Measurements from ENCODE around the gene VPS37C. TPM values are rescaled to one million over a fixed set of nuclear protein-coding genes. Genes with fewer than 3 reads are reported as not detected.
A peak's percentile ranks its signal among the peaks of the same experiment; 100 is the strongest.
"Not testable (repeated sequence)": the region's sequence is repeated elsewhere in the genome, so short reads cannot be mapped to it uniquely, and the experiment has no call there.

Gene VPS37C
- polyA plus RNA-seq, 6 donors from 2014 or later = 1.0 to 4.6 (median 2.4) TPM

DNA sequence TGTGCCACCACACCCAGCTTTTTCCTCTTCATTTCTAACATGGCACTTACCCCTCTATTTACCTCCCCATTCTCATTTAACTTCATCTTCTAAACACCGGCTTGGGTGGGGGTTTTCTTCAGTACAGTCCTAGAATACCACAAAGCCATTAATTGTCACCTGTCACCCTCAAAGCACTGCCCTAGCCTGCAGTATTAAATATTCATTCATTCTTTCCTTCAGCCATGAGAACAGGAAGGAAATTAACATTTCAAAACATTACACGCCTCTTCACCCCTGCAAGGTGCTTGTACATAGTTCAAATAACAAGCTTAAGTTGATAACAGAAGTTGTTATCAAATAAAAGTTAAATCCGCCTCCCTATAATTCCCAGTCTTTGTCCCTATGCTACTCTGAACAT is 10.7 kb upstream of the VPS37C start:
- peak overlapping the region in 5 of 6 donors; percentile 48 to 92 (median 89) for H3K27ac Mint-ChIP-seq
- H3K9me3 Mint-ChIP-seq = peaks cover 0 to 6% (median 0%) of the 10 kb centered on the region in 7 donors
- H3K4me3 Mint-ChIP-seq = peak overlapping the region in 7 of 8 donors; percentile 24 to 86 (median 66)
- H3K27me3 Mint-ChIP-seq = peaks cover 0 to 13% (median 0%) of the 10 kb centered on the region in 3 donors
- peaks cover 30 to 45% (median 33%) of the 10 kb centered on the region in 3 donors for H3K4me1 Mint-ChIP-seq
- DNase-seq = peak; percentile 14
- peak; percentile 53 for ATAC-seq (ENCODE audit: low read depth in 2 of 2)
- H3K36me3 Mint-ChIP-seq = peaks cover 0 to 4% of the 10 kb centered on the region in 2 donors

DNA sequence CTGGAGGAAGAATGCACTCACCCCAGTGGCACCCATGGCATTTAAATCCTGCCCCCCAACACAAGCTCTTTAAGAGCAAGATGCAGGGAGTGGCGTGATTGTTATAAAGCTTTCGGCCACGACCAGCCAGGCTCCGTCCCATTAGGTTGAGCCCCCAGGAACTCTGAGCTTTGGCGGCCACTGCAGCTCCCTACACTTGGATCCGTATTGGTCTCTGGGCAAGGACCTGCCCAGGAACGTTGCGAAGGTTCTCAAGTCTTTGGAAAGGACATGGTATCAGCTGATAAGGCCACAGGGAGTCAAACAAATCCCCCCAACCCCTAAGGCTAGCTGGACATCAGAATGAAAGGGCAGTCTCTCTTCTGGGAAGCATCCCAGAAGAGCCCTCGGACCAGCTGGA is 9.3 kb upstream of the VPS37C start:
- peaks cover 0 to 4% of the 10 kb centered on the region in 2 donors for H3K36me3 Mint-ChIP-seq
- DNase-seq = no peak
- H3K27ac Mint-ChIP-seq = peak overlapping the region in 1 of 6 donors; percentile 33
- no peak overlapping the region for H3K4me3 Mint-ChIP-seq
- H3K27me3 Mint-ChIP-seq = peaks cover 0 to 6% (median 0%) of the 10 kb centered on the region in 3 donors
- peaks cover 30 to 46% (median 33%) of the 10 kb centered on the region in 3 donors for H3K4me1 Mint-ChIP-seq
- H3K9me3 Mint-ChIP-seq = peaks cover 0 to 6% (median 0%) of the 10 kb centered on the region in 7 donors
- no peak for ATAC-seq (ENCODE audit: low read depth in 2 of 2)

DNA sequence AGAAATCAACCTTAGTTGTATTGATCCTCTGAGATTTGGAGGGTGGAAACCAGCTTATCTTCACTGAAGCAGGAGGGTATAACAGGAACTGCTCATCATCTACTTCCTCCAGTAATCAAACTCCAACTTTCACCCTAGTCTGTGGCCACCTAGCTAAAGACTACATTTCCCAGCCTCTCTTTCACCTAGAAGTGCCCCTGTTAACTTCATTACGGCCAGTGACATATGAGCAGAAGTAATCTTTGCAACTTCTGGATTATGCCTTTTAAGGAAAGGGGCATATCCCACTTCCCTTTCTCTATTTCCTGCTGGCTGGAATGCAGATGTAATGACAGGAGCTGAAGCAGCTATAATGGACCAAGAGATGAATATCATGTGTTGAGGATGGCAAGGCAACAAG is 7.6 kb upstream of the VPS37C start:
- Mint-ChIP-seq H3K4me1 (peaks cover 45 to 63% (median 48%) of the 10 kb centered on the region in 3 donors), H3K27me3 (peaks cover 0 to 2% (median 0%) of the 10 kb centered on the region in 3 donors), H3K4me3 (peak overlapping the region in 2 of 8 donors; percentile 23 to 40), H3K9me3 (peaks cover 0 to 6% (median 0%) of the 10 kb centered on the region in 7 donors), H3K36me3 (peaks cover 0 to 4% of the 10 kb centered on the region in 2 donors), H3K27ac (peak overlapping the region in 1 of 6 donors; percentile 17)
- ATAC-seq (ENCODE audit: low read depth in 2 of 2) (no peak), DNase-seq (no peak)

DNA sequence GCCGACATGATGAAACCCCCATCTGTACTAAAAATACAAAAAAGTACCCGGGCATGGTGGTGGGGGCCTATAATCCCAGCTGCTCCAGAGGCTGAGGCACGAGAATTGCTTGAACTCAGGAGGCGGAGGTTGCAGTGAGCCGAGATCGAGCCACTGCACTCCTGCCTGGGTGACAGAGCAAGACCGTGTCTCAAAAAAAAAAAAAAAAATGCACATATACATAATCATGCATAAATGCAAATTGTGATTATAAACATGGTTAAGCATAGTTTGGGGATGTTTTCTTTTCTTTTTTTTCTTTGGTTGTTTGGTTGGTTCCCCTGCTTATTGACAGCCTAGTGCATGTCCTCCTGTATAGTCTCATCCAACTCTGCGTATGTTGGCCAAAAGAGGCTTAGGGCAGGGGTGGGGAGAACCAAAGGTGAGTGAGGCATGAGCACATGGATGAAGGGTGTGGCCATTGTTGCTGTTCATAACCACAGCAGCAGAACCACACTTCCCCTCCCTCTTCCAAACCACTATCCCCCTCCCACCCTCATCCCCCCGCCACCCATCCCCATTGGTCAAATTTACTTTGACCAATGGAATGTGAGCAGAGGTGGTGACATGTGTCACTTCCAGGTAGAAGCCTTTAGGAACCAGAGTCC is 6.9 kb upstream of the VPS37C start:
- DNase-seq (no peak), ATAC-seq (ENCODE audit: low read depth in 2 of 2) (no peak)
- Mint-ChIP-seq H3K4me1 (peaks cover 46 to 68% (median 51%) of the 10 kb centered on the region in 3 donors), H3K27me3 (no peaks in the 10 kb centered on the region), H3K27ac (peak overlapping the region in 3 of 6 donors; percentile 8 to 84 (median 50)), H3K36me3 (peaks cover 0 to 4% of the 10 kb centered on the region in 2 donors), H3K4me3 (peak overlapping the region in 1 of 8 donors; percentile 74), H3K9me3 (peaks cover 0 to 5% (median 0%) of the 10 kb centered on the region in 7 donors)

DNA sequence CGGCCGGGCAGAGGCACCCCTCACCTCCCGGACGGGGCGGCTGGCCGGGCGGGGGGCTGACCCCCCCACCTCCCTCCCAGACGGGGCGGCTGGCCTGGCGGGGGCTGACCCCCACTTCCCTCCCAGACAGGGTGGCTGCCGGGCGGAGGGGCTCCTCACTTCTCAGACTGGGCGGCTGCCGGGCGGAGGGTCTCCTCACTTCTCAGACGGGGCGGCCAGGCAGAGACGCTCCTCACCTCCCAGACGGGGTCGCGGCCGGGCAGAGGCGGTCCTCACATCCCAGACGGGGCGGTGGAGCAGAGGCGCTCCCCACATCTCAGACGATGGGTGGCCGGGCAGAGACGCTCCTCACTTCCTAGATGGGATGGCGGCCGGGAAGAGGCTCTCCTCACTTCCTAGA is 5.1 kb upstream of the VPS37C start:
- peak overlapping the region in 1 of 8 donors; percentile 29 for H3K4me3 Mint-ChIP-seq
- H3K36me3 Mint-ChIP-seq; H3K27me3 Mint-ChIP-seq; DNase-seq; H3K9me3 Mint-ChIP-seq; ATAC-seq (ENCODE audit: low read depth in 2 of 2): not testable (repeated sequence)
- peaks cover 44 to 66% (median 48%) of the 10 kb centered on the region in 3 donors for H3K4me1 Mint-ChIP-seq
- peak overlapping the region in 1 of 6 donors; percentile 21 for H3K27ac Mint-ChIP-seq

DNA sequence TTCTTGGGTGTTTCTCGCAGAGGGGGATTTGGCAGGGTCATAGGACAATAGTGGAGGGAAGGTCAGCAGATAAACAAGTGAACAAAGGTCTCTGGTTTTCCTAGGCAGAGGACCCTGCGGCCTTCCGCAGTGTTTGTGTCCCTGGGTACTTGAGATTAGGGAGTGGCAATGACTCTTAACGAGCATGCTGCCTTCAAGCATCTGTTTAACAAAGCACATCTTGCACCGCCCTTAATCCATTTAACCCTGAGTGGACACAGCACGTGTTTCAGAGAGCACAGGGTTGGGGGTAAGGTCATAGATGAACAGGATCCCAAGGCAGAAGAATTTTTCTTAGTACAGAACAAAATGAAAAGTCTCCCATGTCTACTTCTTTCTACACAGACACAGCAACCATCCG is 4.6 kb upstream of the VPS37C start:
- H3K9me3 Mint-ChIP-seq; DNase-seq; H3K27me3 Mint-ChIP-seq; ATAC-seq (ENCODE audit: low read depth in 2 of 2); H3K4me3 Mint-ChIP-seq; H3K36me3 Mint-ChIP-seq: not testable (repeated sequence)
- H3K4me1 Mint-ChIP-seq = peaks cover 46 to 66% (median 50%) of the 10 kb centered on the region in 3 donors
- H3K27ac Mint-ChIP-seq = peak overlapping the region in 3 of 6 donors; percentile 63 to 96 (median 87)

DNA sequence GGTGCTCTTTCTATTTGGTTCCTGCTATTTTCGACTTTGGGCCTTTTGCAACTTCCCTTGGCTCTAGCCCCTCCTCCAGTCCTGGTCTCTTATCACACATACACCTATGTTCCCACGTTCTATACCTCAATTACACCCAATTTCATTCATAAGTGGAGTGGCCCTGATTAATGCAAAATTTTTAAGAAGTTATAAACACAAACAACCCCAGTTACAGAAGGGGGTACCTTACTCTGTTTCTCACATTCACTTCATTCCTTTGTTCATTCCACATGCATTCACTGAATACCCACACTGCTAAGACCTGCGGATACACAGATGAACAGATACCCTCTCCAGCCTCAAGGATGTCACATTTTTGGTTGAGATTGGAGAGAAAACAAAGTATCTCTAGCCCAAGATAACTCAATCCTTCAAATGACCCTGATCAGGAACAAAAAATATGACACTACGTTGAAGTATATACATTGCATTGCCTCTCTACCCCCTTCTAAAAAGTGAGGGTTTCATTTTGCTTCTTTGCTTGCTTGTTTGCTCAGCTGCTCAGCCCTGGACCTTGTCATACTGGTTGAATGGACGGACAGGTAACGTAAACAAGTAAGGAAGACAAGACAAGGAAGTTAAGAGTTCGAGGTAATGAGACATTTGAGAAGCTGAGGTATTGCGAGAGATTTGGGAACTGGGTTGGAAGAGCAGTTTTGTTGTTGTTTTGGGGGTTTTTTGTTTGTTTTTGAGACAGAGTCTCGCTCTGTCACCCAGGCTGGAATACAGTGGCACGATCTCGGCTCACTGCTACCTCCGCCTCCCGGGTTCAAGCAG is 3.6 kb upstream of the VPS37C start:
- ATAC-seq (ENCODE audit: low read depth in 2 of 2) (no peak), DNase-seq (no peak)
- H3K4me3 Mint-ChIP-seq = peak overlapping the region in 6 of 8 donors; percentile 13 to 81 (median 66)
- peak overlapping the region; percentile 90 to 99 (median 96) for H3K27ac Mint-ChIP-seq
- H3K36me3 Mint-ChIP-seq = peaks cover 0 to 4% of the 10 kb centered on the region in 2 donors
- no peaks in the 10 kb centered on the region for H3K27me3 Mint-ChIP-seq
- H3K4me1 Mint-ChIP-seq = peaks cover 53 to 72% (median 58%) of the 10 kb centered on the region in 3 donors
- H3K9me3 Mint-ChIP-seq = peaks cover 0 to 2% (median 0%) of the 10 kb centered on the region in 7 donors

DNA sequence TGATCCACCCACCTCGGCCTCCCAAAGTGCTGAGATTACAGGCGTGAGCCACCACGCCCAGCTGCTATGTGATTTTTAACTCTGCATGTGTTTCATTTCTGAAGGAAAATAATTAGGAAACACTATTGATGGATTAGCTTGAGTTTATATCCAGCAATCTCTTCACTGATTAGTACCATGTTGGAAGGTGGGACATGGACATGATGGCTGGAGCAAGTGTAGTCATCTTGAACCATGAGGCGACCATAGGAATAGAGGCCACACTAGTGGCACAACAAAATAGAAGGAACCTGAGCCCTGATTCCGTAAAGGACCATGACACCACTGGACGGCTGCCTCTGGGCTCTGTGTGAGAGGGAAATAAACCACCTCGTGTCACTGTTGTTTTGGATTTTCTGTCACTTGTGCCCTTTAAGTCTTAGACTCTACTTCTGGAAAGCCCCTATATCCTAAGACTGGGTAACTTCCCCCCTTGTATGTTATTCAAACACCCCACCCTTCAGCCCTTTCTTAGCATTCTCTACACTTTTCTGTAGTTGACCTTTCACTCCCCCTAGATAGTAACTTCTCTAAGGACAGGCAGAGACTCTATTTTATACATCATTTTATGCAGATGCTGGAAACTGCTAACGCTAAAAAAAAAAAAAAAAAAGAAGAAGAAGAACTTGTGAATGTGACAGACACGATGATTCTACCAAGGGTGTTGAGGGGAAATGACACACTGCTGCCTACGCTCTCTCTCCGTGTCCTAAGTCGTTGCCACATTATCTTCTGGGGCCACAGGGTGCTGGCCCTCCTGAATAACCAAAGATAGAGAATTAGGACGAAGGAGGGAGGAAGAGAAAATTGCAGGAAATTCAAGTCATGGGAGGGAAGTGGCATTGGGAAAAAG is 2.7 kb upstream of the VPS37C start:
- Mint-ChIP-seq H3K4me3 (peak overlapping the region; percentile 35 to 76 (median 66)), H3K4me1 (peaks cover 55 to 71% (median 57%) of the 10 kb centered on the region in 3 donors), H3K36me3 (peaks cover 0 to 3% of the 10 kb centered on the region in 2 donors), H3K27ac (peak overlapping the region; percentile 90 to 99 (median 96)), H3K27me3 (no peaks in the 10 kb centered on the region), H3K9me3 (peaks cover 0 to 1% (median 0%) of the 10 kb centered on the region in 7 donors)
- peak; percentile 48 for DNase-seq
- ATAC-seq (ENCODE audit: low read depth in 2 of 2) = peak; percentile 5 to 29

DNA sequence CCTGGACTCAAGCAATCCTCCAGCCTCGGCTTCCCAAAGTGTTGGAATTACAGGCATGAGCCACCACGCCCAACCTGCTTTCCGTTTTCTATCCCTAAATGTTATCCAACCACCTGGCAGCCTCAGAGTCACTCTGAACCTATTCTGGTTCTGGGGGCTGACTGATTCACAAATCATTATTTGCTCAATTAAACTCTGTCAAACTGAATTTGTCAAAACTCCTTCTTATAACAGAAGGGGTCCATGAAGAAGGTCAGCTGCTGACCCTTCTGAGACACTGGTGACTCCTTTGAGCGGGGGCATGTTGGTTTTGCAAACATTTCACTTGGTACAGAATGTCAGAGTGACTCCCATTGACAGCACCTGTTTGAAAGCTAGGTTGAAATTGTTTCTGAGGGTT is 1.8 kb upstream of the VPS37C start:
- no peak for ATAC-seq (ENCODE audit: low read depth in 2 of 2)
- peak overlapping the region in 5 of 6 donors; percentile 75 to 99 (median 95) for H3K27ac Mint-ChIP-seq
- peak overlapping the region in 6 of 8 donors; percentile 5 to 90 (median 50) for H3K4me3 Mint-ChIP-seq

DNA sequence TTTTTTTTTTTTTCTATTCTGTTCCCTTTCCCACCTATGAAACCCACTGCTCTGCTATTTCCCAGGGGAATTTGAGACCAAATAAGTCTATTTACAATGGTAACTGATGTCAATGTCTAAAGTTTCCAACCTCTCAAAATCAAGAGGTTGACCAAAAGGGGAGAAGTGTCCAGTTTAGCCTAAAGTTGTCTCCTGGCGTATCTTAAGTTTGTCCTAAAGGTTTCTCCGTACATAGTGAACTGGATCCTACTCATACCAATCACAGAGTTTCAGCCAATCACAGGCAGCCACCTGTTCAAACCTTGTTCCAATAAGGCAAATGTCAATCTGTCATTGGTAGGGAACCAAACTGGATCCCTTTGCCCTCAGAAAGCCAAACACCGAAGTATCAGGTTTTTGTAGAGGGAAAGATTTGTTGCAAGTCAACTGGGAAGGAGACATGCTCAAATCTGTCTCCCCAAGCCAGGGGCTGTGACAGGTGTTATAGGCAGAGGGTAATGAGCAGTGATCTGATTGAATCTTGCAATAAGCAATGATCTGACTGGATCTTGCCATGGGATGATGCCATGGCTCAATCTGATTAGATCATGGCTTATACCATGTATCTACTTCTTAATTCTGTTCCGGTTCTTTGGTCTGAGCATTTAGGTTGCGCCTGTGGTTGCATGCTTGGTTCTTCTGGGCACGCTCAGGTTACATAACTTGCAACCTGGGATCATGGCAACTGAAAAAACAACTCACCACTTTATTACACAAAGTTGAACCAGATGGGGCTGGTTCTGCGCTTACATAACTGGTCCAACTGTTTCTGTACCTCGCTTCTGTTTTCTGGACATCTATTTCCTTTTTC is 1.1 kb upstream of the VPS37C start:
- peaks cover 53 to 66% (median 54%) of the 10 kb centered on the region in 3 donors for H3K4me1 Mint-ChIP-seq

More for the DNA sequence above, 1.8 kb upstream of the VPS37C start:
- Mint-ChIP-seq H3K27me3 (no peaks in the 10 kb centered on the region), H3K4me1 (peaks cover 51 to 67% (median 54%) of the 10 kb centered on the region in 3 donors), H3K9me3 (no peaks in the 10 kb centered on the region), H3K36me3 (no peaks in the 10 kb centered on the region)
- no peak for DNase-seq

DNA sequence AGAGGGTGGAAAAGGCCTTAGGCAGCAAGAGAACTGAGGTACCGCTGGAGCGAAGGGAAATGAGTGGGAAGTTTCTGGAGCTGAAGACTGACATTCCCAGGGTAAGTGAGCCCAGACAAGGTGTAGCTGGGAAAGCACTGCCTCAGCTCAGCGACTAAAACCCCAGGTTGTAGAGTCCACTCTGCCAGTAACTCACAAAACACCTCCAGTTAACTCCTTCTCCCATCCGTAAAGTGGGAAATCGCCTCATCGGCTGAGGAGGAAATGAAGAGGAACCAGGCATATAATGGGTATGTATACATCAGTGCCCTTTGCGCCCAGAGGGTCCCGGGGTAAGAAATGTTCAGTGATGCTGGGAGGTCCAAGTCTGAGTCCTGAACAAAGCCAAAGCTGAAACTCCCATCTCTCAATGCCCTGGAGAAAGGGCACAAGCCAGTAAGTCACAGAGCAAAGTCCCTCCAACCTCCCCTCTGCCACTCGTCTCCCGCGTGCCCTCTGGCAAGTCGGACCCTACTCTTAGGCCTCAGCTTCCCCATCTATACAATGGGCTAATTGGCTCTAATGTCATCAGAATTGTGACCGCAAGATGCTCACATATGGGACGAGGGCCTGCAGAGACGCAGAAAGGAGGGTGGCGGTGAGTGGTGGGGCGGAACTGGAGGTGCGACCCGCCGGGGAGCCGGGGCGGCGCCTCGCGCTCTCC is 588 bp downstream of the VPS37C start:
- Mint-ChIP-seq H3K36me3 (peaks cover 4 to 10% of the 10 kb centered on the region in 2 donors), H3K4me3 (peak overlapping the region; percentile 70 to 92 (median 90)), H3K27me3 (no peaks in the 10 kb centered on the region), H3K4me1 (peaks cover 56 to 66% (median 63%) of the 10 kb centered on the region in 3 donors), H3K9me3 (peaks cover 0 to 4% (median 2%) of the 10 kb centered on the region in 7 donors), H3K27ac (peak overlapping the region; percentile 88 to 98 (median 96))
- no peak for ATAC-seq (ENCODE audit: low read depth in 2 of 2)
- DNase-seq = peak; percentile 10

More for the DNA sequence above, 1.1 kb upstream of the VPS37C start:
- H3K27me3 Mint-ChIP-seq = no peaks in the 10 kb centered on the region
- H3K36me3 Mint-ChIP-seq = no peaks in the 10 kb centered on the region
- H3K4me3 Mint-ChIP-seq = peak overlapping the region; percentile 90 to 98 (median 96)
- peak in 1 of 2 donors; percentile 2 for ATAC-seq (ENCODE audit: low read depth in 2 of 2)
- H3K9me3 Mint-ChIP-seq = no peaks in the 10 kb centered on the region
- H3K27ac Mint-ChIP-seq = peak overlapping the region; percentile 96 to 99 (median 99)
- DNase-seq = peak; percentile 25

Measured in naive B cell (primary cell).